DMS79 (cell line): ENCODE results near the gene USB1.

Experiments
- DNase-seq: peaks from one replicate; lab custom pipeline; 2025; lab: John Stamatoyannopoulos, UW

The USB1 gene

GRCh38 chr16:58000706-58001676, at the start of gene USB1:
TSS of gene USB1 (plus strand) at chr16:58001407. CDS start at chr16:58001484, 77 bp downstream.
- no peak for DNase-seq

- DNase-seq: no peak
These were observed 48.3 kb upstream of the USB1 start for GRCh38 chr16:57952909-57953308.

- DNase-seq: no peak
These were observed 47.4 kb upstream of the USB1 start for GRCh38 chr16:57953857-57954256.

- DNase-seq: no peak
These were observed 45.5 kb upstream of the USB1 start for GRCh38 chr16:57955572-57956188.

- DNase-seq: no peak
These were observed 44.9 kb upstream of the USB1 start for GRCh38 chr16:57956270-57956808.

GRCh38 chr16:57956924-57957672, 44.1 kb upstream of the USB1 start:
- DNase-seq: no peak

- DNase-seq: no peak
These were observed 43.4 kb upstream of the USB1 start for GRCh38 chr16:57957673-57958392.

- no peak for DNase-seq
These were observed 42.7 kb upstream of the USB1 start for GRCh38 chr16:57958544-57958943.

GRCh38 chr16:57959121-57959520, 42.1 kb upstream of the USB1 start:
- DNase-seq: no peak

GRCh38 chr16:57959804-57960203, 41.4 kb upstream of the USB1 start:
- DNase-seq: no peak

GRCh38 chr16:57960310-57960709, 40.9 kb upstream of the USB1 start:
- DNase-seq: no peak

- no peak for DNase-seq
These were observed 40.3 kb upstream of the USB1 start for GRCh38 chr16:57960826-57961472.

- DNase-seq: no peak
These were observed 39.7 kb upstream of the USB1 start for GRCh38 chr16:57961538-57961937.

- DNase-seq: no peak
These were observed 39.2 kb upstream of the USB1 start for GRCh38 chr16:57962046-57962445.

- no peak for DNase-seq
These were observed 38.5 kb upstream of the USB1 start for GRCh38 chr16:57962756-57963155.

- no peak for DNase-seq
These were observed 37.0 kb upstream of the USB1 start for GRCh38 chr16:57964157-57964700.

- DNase-seq: peak; percentile 4
These were observed 34.9 kb upstream of the USB1 start for GRCh38 chr16:57966204-57966771.

GRCh38 chr16:57966986-57967385, 34.2 kb upstream of the USB1 start:
- DNase-seq: no peak

- DNase-seq: no peak
These were observed 33.3 kb upstream of the USB1 start for GRCh38 chr16:57967916-57968315.

GRCh38 chr16:57969451-57970123, 31.6 kb upstream of the USB1 start:
- DNase-seq: no peak
